Measurements from ENCODE around the gene CMTM5.

DNA sequence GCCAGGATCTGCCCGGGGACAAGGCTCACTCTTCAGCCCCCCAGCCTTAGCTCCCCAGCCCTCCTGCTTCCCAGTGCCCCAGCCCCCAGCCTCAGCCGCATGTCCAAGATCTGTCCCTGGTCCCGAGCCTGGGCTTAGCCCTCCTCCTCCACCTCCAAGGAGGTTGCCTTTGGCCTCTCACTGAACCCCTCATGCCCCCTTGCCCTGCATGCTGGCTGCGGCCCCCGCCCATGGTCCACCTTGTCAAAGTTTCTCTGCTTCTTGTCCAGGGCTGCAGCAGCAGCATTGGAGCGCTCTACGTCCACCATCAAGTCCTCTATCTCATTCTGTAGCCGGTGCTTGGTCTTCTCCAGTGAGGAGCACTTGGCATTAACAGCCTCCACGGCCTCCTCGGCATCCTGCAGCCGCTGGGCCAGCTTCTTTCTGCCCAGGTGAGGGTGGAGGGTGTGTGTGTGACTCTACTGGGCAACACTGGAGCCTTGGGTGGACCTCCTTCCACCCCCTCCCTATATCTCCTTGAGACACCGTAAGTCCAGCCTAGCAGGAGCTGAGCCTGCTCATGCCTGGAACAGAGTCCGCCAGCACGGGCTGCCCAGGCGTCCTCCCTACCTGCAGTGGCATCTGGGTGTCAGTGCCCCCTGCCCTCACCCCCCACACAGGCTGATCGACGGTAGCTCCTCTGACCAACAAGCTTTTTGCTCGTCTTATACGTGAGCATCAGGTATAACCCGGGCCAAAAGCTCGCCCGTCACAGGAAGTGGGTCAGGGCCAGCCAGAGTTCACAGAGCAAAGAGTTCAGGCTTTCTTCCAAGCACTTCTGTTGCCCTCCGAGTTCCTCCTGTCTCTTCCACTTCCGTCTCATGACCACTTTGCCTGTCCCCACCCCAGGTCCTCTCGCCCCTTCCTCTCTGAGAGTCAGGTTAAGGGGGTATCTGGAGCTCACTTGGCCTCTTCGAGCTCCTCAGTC is 11.4 kb downstream of the CMTM5 start:
- TF ChIP-seq, protein P1, sequence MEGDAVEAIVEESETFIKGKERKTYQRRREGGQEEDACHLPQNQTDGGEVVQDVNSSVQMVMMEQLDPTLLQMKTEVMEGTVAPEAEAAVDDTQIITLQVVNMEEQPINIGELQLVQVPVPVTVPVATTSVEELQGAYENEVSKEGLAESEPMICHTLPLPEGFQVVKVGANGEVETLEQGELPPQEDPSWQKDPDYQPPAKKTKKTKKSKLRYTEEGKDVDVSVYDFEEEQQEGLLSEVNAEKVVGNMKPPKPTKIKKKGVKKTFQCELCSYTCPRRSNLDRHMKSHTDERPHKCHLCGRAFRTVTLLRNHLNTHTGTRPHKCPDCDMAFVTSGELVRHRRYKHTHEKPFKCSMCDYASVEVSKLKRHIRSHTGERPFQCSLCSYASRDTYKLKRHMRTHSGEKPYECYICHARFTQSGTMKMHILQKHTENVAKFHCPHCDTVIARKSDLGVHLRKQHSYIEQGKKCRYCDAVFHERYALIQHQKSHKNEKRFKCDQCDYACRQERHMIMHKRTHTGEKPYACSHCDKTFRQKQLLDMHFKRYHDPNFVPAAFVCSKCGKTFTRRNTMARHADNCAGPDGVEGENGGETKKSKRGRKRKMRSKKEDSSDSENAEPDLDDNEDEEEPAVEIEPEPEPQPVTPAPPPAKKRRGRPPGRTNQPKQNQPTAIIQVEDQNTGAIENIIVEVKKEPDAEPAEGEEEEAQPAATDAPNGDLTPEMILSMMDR (conservative IDR thresholded peaks at IDR 0.05; ENCODE audit: low read length): no peak
- no peak for TF ChIP-seq EZH2phosphoT487 (IDR thresholded peaks at IDR 0.05; ENCODE audit: borderline replicate concordance, low read depth, low read length)

All from OCI-LY7 (cell line).